GM12864 (cell line): Measurements from ENCODE around the gene OBP2A.
"Not testable (repeated sequence)": the region's sequence is repeated elsewhere in the genome, so short reads cannot be mapped to it uniquely, and the experiment has no call there.

ENCODE experiments used
- DNase-seq: peaks from one replicate; pipeline ENCODE4 v3.0.0-alpha.2; 2011; ENCODE audit warnings: low read depth
- H3K4me3 ChIP-seq: 2 replicates; pipeline ENCODE4 v1.5.1; 2011; ENCODE audit warnings: mild to moderate bottlenecking, low read depth, low read length, control low read depth
- CTCF ChIP-seq: IDR thresholded peaks from 2 replicates; pipeline ENCODE4 v1.5.1; 2011; ENCODE audit warnings: low read depth, mild to moderate bottlenecking, moderate library complexity, low read length, control low read depth, inconsistent platforms; ENCODE audit errors: missing control alignments

OBP2A gene

GRCh38 chr9:135525241-135526088, 20.5 kb upstream of the OBP2A start:
- H3K4me3 ChIP-seq: no peak overlapping the region
- no peak for TF ChIP-seq CTCF
- no peak for DNase-seq

GRCh38 chr9:135526089-135526729, 19.7 kb upstream of the OBP2A start:
- no peak for DNase-seq
- no peak overlapping the region for H3K4me3 ChIP-seq
- TF ChIP-seq CTCF: no peak

GRCh38 chr9:135526730-135527571, 19.0 kb upstream of the OBP2A start:
- no peak overlapping the region for H3K4me3 ChIP-seq
- DNase-seq: no peak
- TF ChIP-seq CTCF: no peak

GRCh38 chr9:135528842-135529435, 17.0 kb upstream of the OBP2A start:
- H3K4me3 ChIP-seq, DNase-seq: not testable (repeated sequence)

GRCh38 chr9:135530146-135530545, 15.8 kb upstream of the OBP2A start:
- no peak for TF ChIP-seq CTCF
- DNase-seq: no peak
- H3K4me3 ChIP-seq: no peak overlapping the region

GRCh38 chr9:135531096-135531495, 14.8 kb upstream of the OBP2A start:
- DNase-seq: no peak
- no peak for TF ChIP-seq CTCF
- no peak overlapping the region for H3K4me3 ChIP-seq

GRCh38 chr9:135533113-135533512, 12.8 kb upstream of the OBP2A start:
- no peak for DNase-seq
- no peak for TF ChIP-seq CTCF
- no peak overlapping the region for H3K4me3 ChIP-seq
